Endothelial cell of umbilical vein (primary cell): ENCODE data around the gene RGS9BP. TPM values are rescaled to one million over a fixed set of nuclear protein-coding genes. Genes with fewer than 3 reads are reported as not detected.
A peak's percentile ranks its signal among the peaks of the same experiment; 100 is the strongest.

Experiments used
- BruUV-seq: library from RNA; stranded (reverse); fragments of 400-500 nt; replicated peaks from 2 replicates; lab custom pipeline; 2021; lab: Mats Ljungman, UMichigan
- CTCF ChIA-PET: fragments of 300-600, 350-600 bp; sonication (Branson Sonifier 250); formaldehyde crosslinking; loops from one replicate; lab custom pipeline; 2021; ENCODE audit warnings: antibody characterized with exemption, inconsistent platforms; lab: Charles Lee
- POLR2A ChIA-PET: fragments of 300-600, 350-600 bp; sonication (Branson Sonifier 250); formaldehyde crosslinking; loops from one replicate; lab custom pipeline; 2021; ENCODE audit warnings: antibody characterized with exemption, inconsistent platforms; lab: Charles Lee
- DNase-seq: peaks from one replicate; pipeline ENCODE4 v3.0.0-alpha.2; 2011; ENCODE audit warnings: low read depth, low spot score
- FAIRE-seq: peaks from 2 replicates; lab custom pipeline; 2011; peaks lifted over from hg19 to GRCh38; lab: Jason Lieb, UNC
- H2AFZ ChIP-seq: 2 replicates; pipeline ENCODE4 v1.6.0; 2012; ENCODE audit warnings: low read depth, low read length, control low read depth, inconsistent platforms
- H3K27ac ChIP-seq: 2 replicates; pipeline ENCODE4 v1.5.1; 2011; ENCODE audit warnings: low read depth, mild to moderate bottlenecking, control low read depth, low read length, moderate library complexity; ENCODE audit not compliant: insufficient read depth
- H3K27me3 ChIP-seq, 2 experiments: 2 replicates each; pipeline versions ENCODE4 v1.6.0 to v1.6.1; 2011; ENCODE audit warnings: low read length in 2 of 2, mixed read lengths in 1 of 2; ENCODE audit not compliant: control insufficient read depth in 2 of 2, insufficient read depth in 2 of 2
- H3K36me3 ChIP-seq, 2 experiments: 2 replicates in 1 of 2; 3 replicates in 1 of 2; pipeline ENCODE4 v1.5.1; 2011; ENCODE audit warnings: low read length in 2 of 2, mild to moderate bottlenecking in 1 of 2, moderate library complexity in 1 of 2; ENCODE audit not compliant: control insufficient read depth in 2 of 2, insufficient read depth in 2 of 2; ENCODE audit errors: extremely low read depth in 1 of 2
- H3K4me1 ChIP-seq: 3 replicates; pipeline ENCODE4 v1.5.1; 2011; ENCODE audit warnings: mild to moderate bottlenecking, low read length; ENCODE audit not compliant: control insufficient read depth, insufficient read depth; ENCODE audit errors: extremely low read depth
- H3K4me2 ChIP-seq: 2 replicates; pipeline ENCODE4 v1.6.1; 2011; ENCODE audit warnings: low read length, control low read depth, mixed read lengths; ENCODE audit not compliant: insufficient read depth
- H3K4me3 ChIP-seq, 3 experiments: fragments of 200-600 bp in 1 of 3; sonication (generic), shearing (Covaris generic) in 1 of 3; replicated peaks in 1 of 3; 2 replicates each; pipeline ENCODE4 v1.5.1; 2011 to 2016; ENCODE audit warnings: control low read depth in 3 of 3, low read length in 3 of 3, mild to moderate bottlenecking in 2 of 3, inconsistent platforms in 1 of 3, low read depth in 1 of 3, moderate library complexity in 1 of 3; ENCODE audit not compliant: insufficient read depth in 1 of 3
- H3K79me2 ChIP-seq: 2 replicates; pipeline ENCODE4 v1.6.0; 2012; ENCODE audit warnings: low read length, inconsistent platforms; ENCODE audit not compliant: control insufficient read depth, insufficient read depth
- H3K9ac ChIP-seq: replicated peaks from 2 replicates; pipeline ENCODE3; 2011; ENCODE audit warnings: low read length, control low read depth; ENCODE audit not compliant: insufficient read depth; ENCODE audit errors: extremely low read depth
- H3K9me1 ChIP-seq: replicated peaks from 3 replicates; pipeline ENCODE4 v1.6.0; 2011; ENCODE audit warnings: mild to moderate bottlenecking, low read length; ENCODE audit not compliant: control insufficient read depth, insufficient read depth; ENCODE audit errors: extremely low read depth
- H3K9me3 ChIP-seq: replicated peaks from 2 replicates; pipeline ENCODE4 v1.5.1; 2012; ENCODE audit warnings: low read length, inconsistent platforms; ENCODE audit not compliant: control insufficient read depth, insufficient read depth
- H4K20me1 ChIP-seq: replicated peaks from 2 replicates; pipeline ENCODE3; 2011; ENCODE audit warnings: mild to moderate bottlenecking, low read length; ENCODE audit not compliant: control insufficient read depth, insufficient read depth; ENCODE audit errors: extremely low read depth
- CTCF ChIP-seq, 2 donors: IDR thresholded peaks; 1 replicate in 1 of 2; 2 replicates in 1 of 2; pipeline ENCODE4 v1.5.1; 2011; ENCODE audit warnings: low read length in 2 of 2, mild to moderate bottlenecking in 2 of 2, moderate library complexity in 2 of 2, control low read depth in 1 of 2, inconsistent platforms in 1 of 2, low read depth in 1 of 2; ENCODE audit not compliant: insufficient read depth in 1 of 2; ENCODE audit errors: extremely low read depth in 1 of 2
- EZH2 ChIP-seq: IDR thresholded peaks from 2 replicates; pipeline ENCODE4 v1.6.1; 2012; ENCODE audit warnings: borderline replicate concordance, low read depth, mild to moderate bottlenecking, moderate library complexity, low read length, inconsistent platforms; ENCODE audit not compliant: severe bottlenecking
- FOS ChIP-seq: IDR thresholded peaks from 2 replicates; pipeline ENCODE4 v1.6.1; 2011; ENCODE audit warnings: mild to moderate bottlenecking, low read length, moderate library complexity, borderline replicate concordance; ENCODE audit not compliant: insufficient read depth
- GATA2 ChIP-seq: IDR thresholded peaks from 2 replicates; pipeline ENCODE4 v1.7.0; 2011; ENCODE audit warnings: low read depth, mild to moderate bottlenecking, moderate library complexity, mixed read lengths, low read length; ENCODE audit not compliant: insufficient read length, insufficient read depth
- JUN ChIP-seq: IDR thresholded peaks from 2 replicates; pipeline ENCODE4 v1.6.1; 2011; ENCODE audit warnings: borderline replicate concordance, low read depth; ENCODE audit not compliant: insufficient read length, insufficient read depth
- MAX ChIP-seq: IDR thresholded peaks from 2 replicates; pipeline ENCODE4 v1.6.1; 2011; ENCODE audit not compliant: insufficient read depth, insufficient read length
- MYC ChIP-seq: IDR thresholded peaks from one replicate; pipeline ENCODE4 v1.6.1; 2011; ENCODE audit warnings: mild to moderate bottlenecking, low read depth, low read length
- POLR2A ChIP-seq: IDR thresholded peaks from 2 replicates; pipeline ENCODE4 v1.6.1; 2012; ENCODE audit warnings: low read depth, mild to moderate bottlenecking, control low read depth, low read length
- POLR2AphosphoS5 ChIP-seq: IDR thresholded peaks from 2 replicates; pipeline ENCODE4 v1.6.1; 2012; ENCODE audit warnings: low read depth, mild to moderate bottlenecking, control low read depth, low read length, moderate library complexity; ENCODE audit not compliant: insufficient read depth
- dilution Hi-C: fragments of 300-500 bp; cut with MboI; formaldehyde crosslinking; loops from one replicate; pipeline ENCODE4 v1.15.0; 2019; ENCODE audit warnings: low sequenced_read_pairs; ENCODE audit not compliant: extremely low pct_ligation_motif_present
- intact Hi-C: fragments of 100-400 bp; cut with micrococcal nuclease; formaldehyde crosslinking; loops from one replicate; pipeline ENCODE4 v1.10.0; 2022
- polyA plus RNA-seq, 4 experiments: library from polyadenylated mRNA; depleted of rRNA in 3 of 4; stranded (reverse) in 3 of 4; unstranded in 1 of 4; fragments of >200 nt; gene quantifications; 2 replicates each; pipeline versions ENCODE4 v1.2.1 to v1.2.3, GENCODE V29; 2011 to 2012; ENCODE audit warnings: missing spikeins in 1 of 4
- total RNA-seq: library from RNA; stranded (reverse); gene quantifications from 2 replicates; pipeline ENCODE4 v1.2.3, GENCODE V29; 2021

Gene RGS9BP
- total and polyA plus RNA-seq, 2 donors (not counting 3 experiments of a cell fraction or from before 2014, with no cell fraction given): 0.15 TPM; not detected in 1

GRCh38 chr19:32673573-32673972 is 2.1 kb upstream of the RGS9BP start:
- H3K79me2 ChIP-seq: peaks cover 50% of the 10 kb centered on the region
- DNase-seq: no peak
- H3K9me3 ChIP-seq: no peaks in the 10 kb centered on the region
- TF ChIP-seq GATA2: no peak
- no peak for TF ChIP-seq MYC
- no peak for TF ChIP-seq FOS
- no peak for TF ChIP-seq POLR2AphosphoS5
- TF ChIP-seq CTCF (IDR thresholded peaks at IDR 0.05; ENCODE audit: extremely low read depth in 1 of 2, insufficient read depth in 1 of 2, low read depth in 1 of 2, low read length in 2 of 2): no peak
- TF ChIP-seq JUN: no peak
- TF ChIP-seq EZH2: no peak
- no peak for TF ChIP-seq MAX
- TF ChIP-seq POLR2A: no peak
- no peak overlapping the region for H3K27ac ChIP-seq
- ChIA-PET POLR2A (no interaction called here), CTCF (interaction anchor here (1.0 to 1.3 kb wide), 3 partner anchors 8 to 18 kb away, joined by 3 to 4 read pairs (median 3); partner anchors contain the start of gene NUDT19)
- no TSS peak for BruUV-seq
- H3K27me3 ChIP-seq: peaks cover 16 to 22% of the 10 kb centered on the region in 2 experiments
- intact Hi-C loops (no loop called here), dilution Hi-C loops (no loop called here)
- peaks cover 9% of the 10 kb centered on the region for H3K4me1 ChIP-seq
- peaks cover 3% of the 10 kb centered on the region for H4K20me1 ChIP-seq
- no peak overlapping the region for H3K4me3 ChIP-seq
- H3K9ac ChIP-seq: no peak overlapping the region
- H3K9me1 ChIP-seq: no peaks in the 10 kb centered on the region
- H3K4me2 ChIP-seq: peak overlapping the region; percentile 65
- no peaks in the 10 kb centered on the region for H3K36me3 ChIP-seq
- no peak overlapping the region for H2AFZ ChIP-seq
- peak; percentile 55 for FAIRE-seq
